Activated naive CD4-positive, alpha-beta T cell treated with Interleukin-2 at 50 U/mL for 16 hours (primary cell): ENCODE data around the gene IGFBP3.

Experiments
- DNase-seq: peaks from one replicate; pipeline ENCODE4 v3.0.0-alpha.2; 2020

Gene IGFBP3

GRCh38 chr7:45890902-45891461, 30.1 kb downstream of the IGFBP3 start:
- DNase-seq: no peak

GRCh38 chr7:45890125-45890901, 30.8 kb downstream of the IGFBP3 start:
- DNase-seq: no peak

- DNase-seq: no peak
Measured at GRCh38 chr7:45889367-45890067, 31.6 kb downstream of the IGFBP3 start.

- DNase-seq: no peak
Measured at GRCh38 chr7:45888993-45889366, 32.1 kb downstream of the IGFBP3 start.

GRCh38 chr7:45888185-45888992, 32.7 kb downstream of the IGFBP3 start, which contains the start of gene IGFBP1:
TSS of gene IGFBP1 (plus strand) at chr7:45888488. CDS start at chr7:45888653, 165 bp downstream.
- DNase-seq: no peak

GRCh38 chr7:45886931-45887667, 34.0 kb downstream of the IGFBP3 start:
- DNase-seq: no peak

GRCh38 chr7:45885264-45885882, 35.7 kb downstream of the IGFBP3 start:
- no peak for DNase-seq

- DNase-seq: no peak
Measured at GRCh38 chr7:45884136-45884535, 36.9 kb downstream of the IGFBP3 start.

- DNase-seq: no peak
Measured at GRCh38 chr7:45882465-45882810, 38.6 kb downstream of the IGFBP3 start.

GRCh38 chr7:45881759-45882464, 39.2 kb downstream of the IGFBP3 start:
- no peak for DNase-seq

GRCh38 chr7:45881280-45881758, 39.8 kb downstream of the IGFBP3 start:
- DNase-seq: no peak

GRCh38 chr7:45880433-45880860, 40.6 kb downstream of the IGFBP3 start:
- DNase-seq: no peak

- DNase-seq: no peak
Measured at GRCh38 chr7:45878457-45879144, 42.5 kb downstream of the IGFBP3 start.

GRCh38 chr7:45876519-45876918, 44.6 kb downstream of the IGFBP3 start:
- DNase-seq: no peak

GRCh38 chr7:45874408-45875131, 46.5 kb downstream of the IGFBP3 start:
- no peak for DNase-seq

GRCh38 chr7:45873355-45873754, 47.7 kb downstream of the IGFBP3 start:
- DNase-seq: no peak

- DNase-seq: no peak
Measured at GRCh38 chr7:45873035-45873354, 48.1 kb downstream of the IGFBP3 start, which contains the start of gene CCDC201. TSS of gene CCDC201 (minus strand) at chr7:45873082. CDS start at chr7:45873007, 75 bp downstream.

GRCh38 chr7:45872116-45873034, 48.7 kb downstream of the IGFBP3 start:
- no peak for DNase-seq

GRCh38 chr7:45869426-45869825, 51.6 kb downstream of the IGFBP3 start:
- no peak for DNase-seq
